PC-3 (cell line): ENCODE data around the gene NKTR. TPM values are rescaled to one million over a fixed set of nuclear protein-coding genes. Genes with fewer than 3 reads are reported as not detected.

Experiments used
- ATAC-seq: fragments of 200-7000 bp; cut with Tn5 transposase; 2 replicates; pipeline ENCODE4 v1.9.1; 2020; ENCODE audit warnings: mild to moderate bottlenecking, moderate library complexity
- BruUV-seq: library from RNA; stranded (reverse); fragments of 400-500 nt; replicated peaks from 2 replicates; lab custom pipeline; 2021; lab: Mats Ljungman, UMichigan
- CTCF ChIA-PET: fragments of 300-600 bp; sonication (Branson Sonifier 250); formaldehyde crosslinking; loops from one replicate; lab custom pipeline; 2022; ENCODE audit warnings: antibody characterized with exemption; lab: Charles Lee
- POLR2A ChIA-PET: fragments of 300-600 bp; sonication (Branson Sonifier 250); formaldehyde crosslinking; loops from one replicate; lab custom pipeline; 2022; ENCODE audit warnings: antibody characterized with exemption; ENCODE audit not compliant: unreplicated experiment; lab: Charles Lee
- DNase-seq: peaks from one replicate; pipeline ENCODE4 v3.0.0-alpha.2; 2015
- H2AFZ ChIP-seq: fragments of 300-600 bp; sonication (generic); 2 replicates; pipeline ENCODE4 v1.6.0; 2016; ENCODE audit warnings: antibody characterized with exemption, low read length
- H3F3A ChIP-seq: fragments of 300-600 bp; sonication (generic); one replicate; pipeline ENCODE4 v1.6.0; 2017; ENCODE audit warnings: antibody characterized with exemption, low read length, control low read depth, mild to moderate bottlenecking; ENCODE audit not compliant: unreplicated experiment
- H3K27ac ChIP-seq: fragments of 300-600 bp; sonication (generic); 2 replicates; pipeline ENCODE4 v1.5.1; 2016; ENCODE audit warnings: mild to moderate bottlenecking, low read length
- H3K27me3 ChIP-seq: fragments of 300-600 bp; sonication (generic); 2 replicates; pipeline ENCODE4 v1.6.1; 2016; ENCODE audit warnings: low read length, mixed read lengths
- H3K36me3 ChIP-seq: fragments of 300-600 bp; sonication (generic); 2 replicates; pipeline ENCODE4 v1.6.1; 2016; ENCODE audit warnings: low read depth, mixed run types, low read length, mixed read lengths
- H3K4me1 ChIP-seq: fragments of 300-600 bp; sonication (generic); 2 replicates; pipeline ENCODE4 v1.5.1; 2016; ENCODE audit warnings: low read length; ENCODE audit not compliant: insufficient read depth
- H3K4me2 ChIP-seq: fragments of 300-600 bp; sonication (generic); 2 replicates; pipeline ENCODE4 v1.6.0; 2016; ENCODE audit warnings: low read length
- H3K4me3 ChIP-seq: fragments of 300-600 bp; sonication (generic); 2 replicates; pipeline ENCODE4 v1.5.1; 2016; ENCODE audit warnings: mild to moderate bottlenecking, low read length, mixed read lengths
- H3K79me2 ChIP-seq: fragments of 300-600 bp; sonication (generic); 2 replicates; pipeline ENCODE4 v1.6.1; 2017; ENCODE audit warnings: low read length, mixed read lengths
- H3K9ac ChIP-seq: fragments of 300-600 bp; sonication (generic); 2 replicates; pipeline ENCODE4 v1.6.0; 2016; ENCODE audit warnings: mild to moderate bottlenecking, low read length
- H3K9me2 ChIP-seq: fragments of 300-600 bp; sonication (generic); replicated peaks from 2 replicates; pipeline ENCODE4 v1.6.1; 2016; ENCODE audit warnings: mixed run types, low read length, mixed read lengths
- H3K9me3 ChIP-seq: fragments of 300-600 bp; sonication (generic); 2 replicates; pipeline ENCODE4 v1.6.1; 2016; ENCODE audit warnings: low read length, mixed read lengths
- H4K20me1 ChIP-seq: fragments of 300-600 bp; sonication (generic); 2 replicates; pipeline ENCODE4 v1.6.1; 2016; ENCODE audit warnings: low read length, mixed read lengths
- CTCF ChIP-seq: fragments of 300-600 bp; sonication (generic); conservative IDR thresholded peaks from 2 replicates; pipeline ENCODE4 v1.5.1; 2017; ENCODE audit warnings: antibody characterized with exemption, low read depth, mild to moderate bottlenecking, low read length
- EZH2 ChIP-seq: fragments of 300-600 bp; sonication (generic); IDR thresholded peaks from one replicate; pipeline ENCODE4 v1.6.1; 2017; ENCODE audit warnings: antibody characterized with exemption, mild to moderate bottlenecking, low read length; ENCODE audit not compliant: unreplicated experiment
- EZH2phosphoT487 ChIP-seq: fragments of 300-600 bp; sonication (generic); IDR thresholded peaks from 2 replicates; pipeline ENCODE4 v1.6.1; 2018; ENCODE audit warnings: mild to moderate bottlenecking, antibody characterized with exemption, low read length, borderline replicate concordance
- intact Hi-C: fragments of 100-400 bp; cut with micrococcal nuclease; formaldehyde crosslinking; loops from 2 replicates; pipeline ENCODE4 v1.9.0; 2023
- total RNA-seq: library from RNA; depleted of rRNA; stranded (reverse); fragments of >200 nt; gene quantifications from 2 replicates; pipeline ENCODE4 v1.2.3, GENCODE V29; 2014

NKTR gene
- total RNA-seq, 1 experiment from 2014 or later: 37.6 TPM

- Histone ChIP-seq H3K4me1 (no peaks in the 10 kb centered on the region; the same call in 1 of the 2 replicates), H3F3A (no peaks in the 10 kb centered on the region), H2AFZ (no peak overlapping the region), H3K9me3 (peaks cover 3% of the 10 kb centered on the region; the same call in 1 of the 2 replicates), H3K9me2 (no peaks in the 10 kb centered on the region), H3K4me2 (no peak overlapping the region), H3K36me3 (no peaks in the 10 kb centered on the region), H3K4me3 (no peak overlapping the region), H3K79me2 (no peaks in the 10 kb centered on the region), H3K9ac (no peak overlapping the region), H3K27ac (no peak overlapping the region), H3K27me3 (no peaks in the 10 kb centered on the region), H4K20me1 (no peaks in the 10 kb centered on the region)
- CTCF ChIA-PET: no interaction called here
- TF ChIP-seq CTCF (no peak), EZH2 (no peak), EZH2phosphoT487 (no peak)
- intact Hi-C loops: no loop called here
- ATAC-seq (peak; percentile 42), DNase-seq (peak; percentile 42)
- no TSS peak for BruUV-seq
- POLR2A ChIA-PET: no interaction called here
Observed at GRCh38 chr3:42674146-42674545, 73.7 kb downstream of the NKTR start.

GRCh38 chr3:42675909-42676308 is 75.4 kb downstream of the NKTR start:
- Histone ChIP-seq H3K4me1 (no peaks in the 10 kb centered on the region; the same call in 1 of the 2 replicates), H3K4me2 (no peak overlapping the region), H3K27me3 (no peaks in the 10 kb centered on the region), H3K79me2 (no peaks in the 10 kb centered on the region), H3K27ac (no peak overlapping the region), H3F3A (no peaks in the 10 kb centered on the region), H3K4me3 (no peak overlapping the region), H3K9ac (no peak overlapping the region), H3K9me3 (peaks cover 3% of the 10 kb centered on the region; the same call in 1 of the 2 replicates), H3K9me2 (no peaks in the 10 kb centered on the region), H2AFZ (no peak overlapping the region), H4K20me1 (no peaks in the 10 kb centered on the region), H3K36me3 (no peaks in the 10 kb centered on the region)
- DNase-seq (no peak), ATAC-seq (no peak)
- no TSS peak for BruUV-seq
- TF ChIP-seq CTCF: no peak
- TF ChIP-seq EZH2: no peak
- TF ChIP-seq EZH2phosphoT487: no peak
- ChIA-PET CTCF (no interaction called here), POLR2A (no interaction called here)
- intact Hi-C loops: no loop called here

- H3K79me2 ChIP-seq: no peaks in the 10 kb centered on the region
- POLR2A ChIA-PET: no interaction called here
- H3K4me3 ChIP-seq: no peak overlapping the region
- no peaks in the 10 kb centered on the region for H3K36me3 ChIP-seq
- no peak overlapping the region for H2AFZ ChIP-seq
- no peaks in the 10 kb centered on the region for H4K20me1 ChIP-seq
- no peak overlapping the region for H3K9ac ChIP-seq
- no peaks in the 10 kb centered on the region for H3F3A ChIP-seq
- no peak overlapping the region for H3K4me2 ChIP-seq
- no peak for ATAC-seq
- CTCF ChIA-PET: no interaction called here
- H3K27ac ChIP-seq: no peak overlapping the region
- intact Hi-C loops: no loop called here
- DNase-seq: no peak
- peaks cover 3% of the 10 kb centered on the region; the same call in 1 of the 2 replicates for H3K9me3 ChIP-seq
- H3K27me3 ChIP-seq: no peaks in the 10 kb centered on the region
- peaks cover 3% of the 10 kb centered on the region for H3K4me1 ChIP-seq
- BruUV-seq: no TSS peak
- no peaks in the 10 kb centered on the region for H3K9me2 ChIP-seq
- no peak for TF ChIP-seq CTCF
- TF ChIP-seq EZH2: no peak
- TF ChIP-seq EZH2phosphoT487: no peak
Observed at GRCh38 chr3:42678447-42678846, 78.0 kb downstream of the NKTR start.
